ENCODE data around the gene TCF20. TPM values are rescaled to one million over a fixed set of nuclear protein-coding genes. Genes with fewer than 3 reads are reported as not detected.

The TCF20 gene
- total and polyA plus RNA-seq, 7 experiments from 2014 or later, result 3.3 to 97.2 (median 71.9) TPM

DNA sequence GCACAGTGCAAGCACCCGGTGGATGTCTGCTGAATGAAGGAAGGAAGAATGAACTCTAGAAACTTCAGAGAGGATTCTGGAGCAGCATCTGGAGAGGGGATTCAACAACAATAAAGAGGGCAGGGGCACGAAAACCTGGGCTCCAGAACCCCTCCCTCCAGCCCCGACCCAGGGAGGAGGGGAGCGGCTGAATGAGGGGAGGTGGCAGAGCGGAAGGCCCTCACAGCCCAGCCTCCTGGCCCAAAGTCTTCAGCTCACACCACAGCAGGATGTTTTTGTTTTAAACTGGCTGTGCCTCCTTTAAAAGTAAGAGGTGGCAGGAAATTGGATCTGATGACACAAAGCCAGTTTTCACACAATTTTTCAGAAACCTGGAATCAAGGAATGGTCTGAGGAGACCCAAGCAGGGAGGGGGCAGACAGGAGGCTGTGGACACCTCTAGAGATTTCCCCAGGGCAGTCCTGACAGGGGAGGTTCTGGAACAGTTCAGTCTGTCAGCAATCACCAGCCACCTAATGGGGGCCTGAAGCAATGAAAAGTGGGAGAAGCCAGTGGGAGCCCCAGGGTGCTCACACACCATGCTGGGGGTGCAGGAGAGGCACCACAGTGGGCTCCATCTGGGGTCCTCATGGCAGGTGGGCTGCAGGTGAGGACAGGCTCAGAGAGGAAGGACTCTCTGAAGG is 44.4 kb upstream of the TCF20 start:
- Histone ChIP-seq H3K4me1 (ENCODE audit: control insufficient read depth in 2 of 2, insufficient read depth in 2 of 2, low read length in 2 of 2) (peaks cover 23 to 46% of the 10 kb centered on the region in 2 donors), H3K4me3 (ENCODE audit: low read length) (no peak overlapping the region), H3K27me3 (ENCODE audit: control insufficient read depth in 2 of 2, insufficient read depth in 2 of 2, low read length in 2 of 2) (no peaks in the 10 kb centered on the region), H3K9me3 (ENCODE audit: control insufficient read depth in 2 of 3, low read length in 3 of 3) (no peaks in the 10 kb centered on the region), H3K36me3 (ENCODE audit: control insufficient read depth in 2 of 3, insufficient read depth in 3 of 3, low read length in 3 of 3) (no peaks in the 10 kb centered on the region), H3K27ac (ENCODE audit: low read depth, low read length) (no peak overlapping the region)
- H3K9me3 Mint-ChIP-seq, result no peaks in the 10 kb centered on the region
- ChIA-PET POLR2A (interaction anchor here (1.3 to 7.1 kb wide), 2 partner anchors 13 to 18 kb away, joined by 4 to 50 read pairs; no protein-coding TSS in a partner anchor), CTCF (interaction anchor here (0.6 to 2.6 kb wide), 9 partner anchors 10 to 224 kb away, joined by 3 to 11 read pairs (median 3); partner anchors contain the start of gene NDUFA6)
- no peaks in the 10 kb centered on the region for H3K36me3 Mint-ChIP-seq
- peak overlapping the region; percentile 74 to 95 (median 91) for H3K27ac Mint-ChIP-seq
- no peaks in the 10 kb centered on the region for H3K27me3 Mint-ChIP-seq
- ATAC-seq (no peak), DNase-seq (peak in 2 of 9 donors; percentile 34 to 35)
- peaks cover 28 to 58% (median 49%) of the 10 kb centered on the region in 7 donors for H3K4me1 Mint-ChIP-seq
- intact Hi-C loops (cut with micrococcal nuclease), result loop anchor here (1.0 to 2.0 kb wide), 8 partner anchors 19 to 349 kb away; partner anchors contain the start of gene NDUFA6 (in 1 of the 2)
- peak overlapping the region; percentile 7 to 76 (median 54) for H3K4me3 Mint-ChIP-seq

DNA sequence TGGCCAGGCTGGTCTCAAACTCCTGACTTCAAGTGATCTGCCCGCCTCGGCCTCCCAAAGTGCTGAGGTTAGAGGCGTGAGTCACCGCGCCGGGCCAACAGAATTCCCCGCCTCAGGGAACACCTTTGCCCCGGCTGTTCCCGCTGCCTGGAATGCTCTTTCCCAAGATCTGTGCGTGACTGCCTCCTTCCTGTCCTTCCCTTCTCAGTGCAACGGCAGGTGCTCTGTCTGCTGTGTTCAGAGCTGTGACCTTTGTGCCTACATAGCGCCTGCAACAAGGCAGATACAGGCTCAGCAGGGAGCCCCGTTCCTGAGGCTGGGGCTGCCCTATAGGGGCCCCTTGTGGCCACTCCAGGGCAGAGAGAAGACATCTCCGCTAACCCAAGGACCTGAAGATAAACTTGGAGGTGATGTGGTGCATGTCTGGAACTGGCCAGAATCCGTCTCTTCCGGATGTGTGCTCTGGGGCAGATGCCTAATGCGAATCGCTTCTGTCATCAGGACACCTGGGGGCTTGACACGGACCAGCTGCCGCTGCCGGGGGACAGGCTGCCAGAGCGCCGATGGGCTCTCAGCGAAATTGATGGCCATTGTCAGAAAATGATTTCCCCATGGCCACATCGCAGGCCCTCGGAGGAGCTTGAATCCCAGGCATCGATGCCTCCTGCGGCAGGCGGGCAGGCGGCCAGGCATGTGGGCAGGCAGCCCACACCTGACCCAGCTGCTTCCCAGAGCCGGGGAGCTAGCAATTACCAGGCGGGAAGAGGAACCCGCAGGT is 43.5 kb upstream of the TCF20 start:
- no peak overlapping the region for H3K27ac ChIP-seq (ENCODE audit: low read depth, low read length)
- peak overlapping the region in 8 of 9 donors; percentile 43 to 95 (median 88) for H3K27ac Mint-ChIP-seq
- H3K4me3 Mint-ChIP-seq, result peak overlapping the region in 9 of 10 donors; percentile 21 to 76 (median 68)
- H3K9me3 ChIP-seq (ENCODE audit: control insufficient read depth in 2 of 3, low read length in 3 of 3), result no peaks in the 10 kb centered on the region
- H3K4me1 Mint-ChIP-seq, result peaks cover 28 to 62% (median 52%) of the 10 kb centered on the region in 7 donors
- intact Hi-C loops (cut with micrococcal nuclease), result loop anchor here (1.0 to 2.0 kb wide), 8 partner anchors 18 to 348 kb away; partner anchors contain the start of gene NDUFA6 (in 1 of the 2)
- no peak overlapping the region for H3K4me3 ChIP-seq (ENCODE audit: low read length)
- peak; percentile 75 for ATAC-seq
- ChIA-PET POLR2A (interaction anchor here (1.3 to 7.1 kb wide), 2 partner anchors 12 to 17 kb away, joined by 4 to 50 read pairs; no protein-coding TSS in a partner anchor), CTCF (interaction anchor here (0.6 to 2.6 kb wide), 14 partner anchors 9 to 222 kb away, joined by 3 to 11 read pairs (median 3); no protein-coding TSS in a partner anchor)
- no peaks in the 10 kb centered on the region for H3K27me3 ChIP-seq (ENCODE audit: control insufficient read depth in 2 of 2, insufficient read depth in 2 of 2, low read length in 2 of 2)
- H3K36me3 Mint-ChIP-seq, result no peaks in the 10 kb centered on the region
- H3K4me1 ChIP-seq (ENCODE audit: control insufficient read depth in 2 of 2, insufficient read depth in 2 of 2, low read length in 2 of 2), result peaks cover 23 to 46% of the 10 kb centered on the region in 2 donors
- no peaks in the 10 kb centered on the region for H3K27me3 Mint-ChIP-seq
- no peaks in the 10 kb centered on the region for H3K9me3 Mint-ChIP-seq
- DNase-seq, result peak in 8 of 9 donors; percentile 34 to 73 (median 60)
- H3K36me3 ChIP-seq (ENCODE audit: control insufficient read depth in 2 of 3, insufficient read depth in 3 of 3, low read length in 3 of 3), result no peaks in the 10 kb centered on the region

- H3K4me3 Mint-ChIP-seq, result peak overlapping the region in 6 of 10 donors; percentile 29 to 68 (median 44)
- Histone ChIP-seq H3K27ac (ENCODE audit: low read depth, low read length) (no peak overlapping the region), H3K9me3 (ENCODE audit: control insufficient read depth in 2 of 3, low read length in 3 of 3) (no peaks in the 10 kb centered on the region), H3K36me3 (ENCODE audit: control insufficient read depth in 2 of 3, insufficient read depth in 3 of 3, low read length in 3 of 3) (no peaks in the 10 kb centered on the region), H3K4me3 (ENCODE audit: low read length) (no peak overlapping the region), H3K4me1 (ENCODE audit: control insufficient read depth in 2 of 2, insufficient read depth in 2 of 2, low read length in 2 of 2) (peaks cover 23 to 53% of the 10 kb centered on the region in 2 donors), H3K27me3 (ENCODE audit: control insufficient read depth in 2 of 2, insufficient read depth in 2 of 2, low read length in 2 of 2) (no peaks in the 10 kb centered on the region)
- no peaks in the 10 kb centered on the region for H3K36me3 Mint-ChIP-seq
- DNase-seq, result no peak
- ATAC-seq, result no peak
- CTCF ChIA-PET, result interaction anchor here (0.6 to 2.6 kb wide), 12 partner anchors 9 to 222 kb away, joined by 3 to 11 read pairs (median 4); no protein-coding TSS in a partner anchor
- H3K4me1 Mint-ChIP-seq, result peaks cover 31 to 70% (median 58%) of the 10 kb centered on the region in 7 donors
- POLR2A ChIA-PET, result interaction anchor here (1.4 to 7.1 kb wide), 2 partner anchors 11 to 30 kb away, joined by 4 to 50 read pairs; no protein-coding TSS in a partner anchor
- intact Hi-C loops (cut with micrococcal nuclease), result no loop called here
- no peaks in the 10 kb centered on the region for H3K27me3 Mint-ChIP-seq
- H3K27ac Mint-ChIP-seq, result peak overlapping the region in 4 of 9 donors; percentile 81 to 95 (median 92)
- H3K9me3 Mint-ChIP-seq, result no peaks in the 10 kb centered on the region
Measured at GRCh38 chr22:42313204-42313603, 42.8 kb upstream of the TCF20 start.

DNA sequence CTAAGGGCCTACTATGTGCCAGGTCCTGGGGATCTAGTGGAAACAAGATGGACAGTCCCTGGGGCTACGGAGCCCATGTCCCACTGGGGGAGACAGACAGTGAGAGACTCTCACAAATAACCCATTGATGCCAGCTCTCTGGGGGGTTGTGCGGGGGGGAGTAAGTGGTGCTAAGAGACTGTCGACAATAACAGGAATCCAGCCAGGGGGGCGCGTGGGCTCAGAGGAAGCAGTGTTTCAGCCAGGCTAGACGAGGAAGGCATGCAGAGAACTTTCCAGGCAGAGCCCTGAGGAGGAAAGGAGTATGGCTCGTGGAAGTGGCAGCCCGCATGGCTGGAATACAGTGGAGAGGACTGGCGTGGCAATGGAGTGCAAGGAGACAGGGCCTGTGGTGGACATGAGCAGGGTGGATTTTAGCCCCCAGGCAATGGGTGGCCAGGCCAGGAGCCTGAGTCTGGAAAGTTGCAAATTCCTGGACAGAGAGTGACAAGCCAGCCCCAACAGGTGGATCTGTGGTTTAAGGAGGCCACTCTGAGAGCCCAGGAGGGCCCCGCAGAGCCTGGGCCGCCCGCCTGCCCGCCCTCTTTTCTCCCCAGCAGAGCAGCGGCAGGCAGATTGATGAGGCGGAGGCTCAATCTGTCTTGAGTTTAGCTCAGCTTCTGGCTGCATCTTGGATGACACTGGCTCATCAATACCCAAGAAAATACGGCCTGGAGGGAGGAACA is 40.0 kb upstream of the TCF20 start:
- DNase-seq, result no peak
- CTCF ChIA-PET, result interaction anchor here (0.7 kb wide), 1 partner anchor 136 kb away, joined by 3 read pairs; no protein-coding TSS in a partner anchor
- no peaks in the 10 kb centered on the region for H3K27me3 ChIP-seq (ENCODE audit: control insufficient read depth in 2 of 2, insufficient read depth in 2 of 2, low read length in 2 of 2)
- Mint-ChIP-seq H3K27me3 (peaks cover 0 to under 1% (median 0%) of the 10 kb centered on the region in 5 donors), H3K27ac (peak overlapping the region in 4 of 9 donors; percentile 24 to 65 (median 62)), H3K4me3 (peak overlapping the region in 3 of 10 donors; percentile 29 to 74 (median 69)), H3K9me3 (no peaks in the 10 kb centered on the region), H3K36me3 (no peaks in the 10 kb centered on the region), H3K4me1 (peaks cover 33 to 74% (median 60%) of the 10 kb centered on the region in 7 donors)
- no peaks in the 10 kb centered on the region for H3K36me3 ChIP-seq (ENCODE audit: control insufficient read depth in 2 of 3, insufficient read depth in 3 of 3, low read length in 3 of 3)
- H3K9me3 ChIP-seq (ENCODE audit: control insufficient read depth in 2 of 3, low read length in 3 of 3), result no peaks in the 10 kb centered on the region
- ATAC-seq, result no peak
- no peak overlapping the region for H3K4me3 ChIP-seq (ENCODE audit: low read length)
- H3K4me1 ChIP-seq (ENCODE audit: control insufficient read depth in 2 of 2, insufficient read depth in 2 of 2, low read length in 2 of 2), result peaks cover 11 to 60% of the 10 kb centered on the region in 2 donors
- POLR2A ChIA-PET, result interaction anchor here (7.1 kb wide), 1 partner anchor 8 kb away, joined by 50 read pairs; no protein-coding TSS in a partner anchor
- intact Hi-C loops (cut with micrococcal nuclease), result no loop called here
- H3K27ac ChIP-seq (ENCODE audit: low read depth, low read length), result no peak overlapping the region

GRCh38 chr22:42309865-42310264 is 39.4 kb upstream of the TCF20 start:
- no peaks in the 10 kb centered on the region for H3K36me3 ChIP-seq (ENCODE audit: control insufficient read depth in 2 of 3, insufficient read depth in 3 of 3, low read length in 3 of 3)
- Mint-ChIP-seq H3K9me3 (no peaks in the 10 kb centered on the region), H3K4me3 (peak overlapping the region in 2 of 10 donors; percentile 4 to 29), H3K4me1 (peaks cover 27 to 74% (median 60%) of the 10 kb centered on the region in 7 donors), H3K36me3 (no peaks in the 10 kb centered on the region), H3K27ac (peak overlapping the region in 2 of 9 donors; percentile 24 to 61), H3K27me3 (peaks cover 0 to 7% (median 0%) of the 10 kb centered on the region in 5 donors)
- CTCF ChIA-PET, result interaction anchor here (0.7 kb wide), 2 partner anchors 135 to 244 kb away, joined by 3 to 4 read pairs; no protein-coding TSS in a partner anchor
- no peak overlapping the region for H3K27ac ChIP-seq (ENCODE audit: low read depth, low read length)
- no peaks in the 10 kb centered on the region for H3K9me3 ChIP-seq (ENCODE audit: control insufficient read depth in 2 of 3, low read length in 3 of 3)
- intact Hi-C loops (cut with micrococcal nuclease), result no loop called here
- POLR2A ChIA-PET, result no interaction called here
- ATAC-seq (no peak), DNase-seq (no peak)
- no peaks in the 10 kb centered on the region for H3K27me3 ChIP-seq (ENCODE audit: control insufficient read depth in 2 of 2, insufficient read depth in 2 of 2, low read length in 2 of 2)
- H3K4me1 ChIP-seq (ENCODE audit: control insufficient read depth in 2 of 2, insufficient read depth in 2 of 2, low read length in 2 of 2), result peaks cover 5 to 60% of the 10 kb centered on the region in 2 donors
- no peak overlapping the region for H3K4me3 ChIP-seq (ENCODE audit: low read length)
